Measurements from ENCODE around the gene ARL14EP. TPM values are rescaled to one million over a fixed set of nuclear protein-coding genes. Genes with fewer than 3 reads are reported as not detected.

ARL14EP gene
- total RNA-seq, 1 donor from 2014 or later: 18.0 TPM

- H3K4me3 Mint-ChIP-seq (ENCODE audit: unreplicated experiment): no peak overlapping the region
- H3K27me3 Mint-ChIP-seq (ENCODE audit: low read depth): no peaks in the 10 kb centered on the region
- TF ChIP-seq CTCF (IDR thresholded peaks at IDR 0.05): no peak
- no peaks in the 10 kb centered on the region for H3K9me3 Mint-ChIP-seq (ENCODE audit: low read depth)
- H3K36me3 Mint-ChIP-seq (ENCODE audit: low read depth): peaks cover 3% of the 10 kb centered on the region
- no peak for DNase-seq (ENCODE audit: low spot score)
- peaks cover 55% of the 10 kb centered on the region for H3K4me1 Mint-ChIP-seq (ENCODE audit: low read depth)
- no peak overlapping the region for H3K27ac Mint-ChIP-seq (ENCODE audit: unreplicated experiment)
These were observed 3.3 kb downstream of the ARL14EP start for GRCh38 chr11:30326114-30326778.

DNA sequence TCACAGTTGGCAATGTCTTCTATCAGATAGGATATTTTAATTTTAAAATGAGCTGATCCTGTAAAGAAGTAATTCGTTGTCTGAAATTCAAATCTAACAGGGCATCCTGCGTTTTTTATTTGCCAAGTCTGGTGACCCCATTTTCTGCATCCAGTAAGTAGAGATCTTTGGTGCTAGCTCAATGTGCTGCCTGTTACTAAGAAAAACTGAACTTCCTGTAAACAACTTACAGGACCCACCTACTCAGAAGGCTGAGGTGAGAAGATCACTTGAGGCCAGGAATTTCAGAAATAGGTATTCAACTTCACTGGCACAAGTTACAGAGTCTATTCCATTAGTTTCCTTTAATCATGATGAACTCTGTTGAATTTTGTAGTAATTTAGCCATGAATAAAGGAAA lies 4.0 kb downstream of the ARL14EP start:
- no peak for DNase-seq (ENCODE audit: low spot score)
- Mint-ChIP-seq H3K27ac (ENCODE audit: unreplicated experiment) (no peak overlapping the region), H3K9me3 (ENCODE audit: low read depth) (no peaks in the 10 kb centered on the region), H3K4me3 (ENCODE audit: unreplicated experiment) (no peak overlapping the region), H3K36me3 (ENCODE audit: low read depth) (peaks cover 3% of the 10 kb centered on the region), H3K4me1 (ENCODE audit: low read depth) (peaks cover 61% of the 10 kb centered on the region), H3K27me3 (ENCODE audit: low read depth) (no peaks in the 10 kb centered on the region)
- TF ChIP-seq CTCF (IDR thresholded peaks at IDR 0.05): no peak

- Mint-ChIP-seq H3K4me3 (ENCODE audit: unreplicated experiment) (no peak overlapping the region), H3K27ac (ENCODE audit: unreplicated experiment) (no peak overlapping the region), H3K27me3 (ENCODE audit: low read depth) (no peaks in the 10 kb centered on the region), H3K4me1 (ENCODE audit: low read depth) (peaks cover 45% of the 10 kb centered on the region), H3K9me3 (ENCODE audit: low read depth) (no peaks in the 10 kb centered on the region), H3K36me3 (ENCODE audit: low read depth) (peaks cover 7% of the 10 kb centered on the region)
- DNase-seq (ENCODE audit: low spot score): no peak
- TF ChIP-seq CTCF (IDR thresholded peaks at IDR 0.05): no peak
These were observed 5.8 kb downstream of the ARL14EP start for GRCh38 chr11:30328681-30329080.

DNA sequence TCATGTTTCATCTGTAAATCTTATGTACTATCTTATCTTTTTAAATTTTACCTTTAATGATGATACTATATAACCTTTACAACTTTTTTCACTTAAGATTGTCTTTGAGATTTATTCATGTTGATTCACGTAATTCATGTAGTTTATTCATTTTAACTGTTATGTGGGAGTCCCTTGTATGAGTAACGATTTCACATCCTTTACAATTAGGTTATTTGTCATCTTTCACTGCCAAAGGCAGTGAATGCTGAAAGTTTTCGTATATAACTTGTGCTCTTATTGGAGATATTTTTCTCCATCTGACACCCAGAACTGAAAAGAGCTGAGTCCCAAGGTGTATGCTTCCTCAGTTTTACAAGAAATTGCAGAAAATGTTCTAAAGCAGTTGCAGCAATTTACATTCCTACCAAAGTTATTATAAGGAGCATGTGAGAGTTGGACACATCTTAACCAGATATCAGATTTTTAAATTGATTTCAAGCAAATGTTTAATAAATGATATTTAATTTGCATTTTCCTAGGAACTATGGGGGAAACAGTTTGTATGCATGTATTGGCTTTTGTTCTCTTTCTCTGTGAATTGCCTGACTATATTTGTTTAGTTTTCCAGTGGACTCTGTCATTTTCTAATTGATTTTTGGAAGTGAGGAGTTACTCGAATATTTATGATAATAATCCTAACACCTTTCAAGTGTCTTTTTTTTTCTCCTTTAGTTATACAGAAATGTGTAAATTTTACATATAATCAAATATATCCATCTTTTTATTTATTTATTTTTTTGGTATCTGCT lies 6.4 kb downstream of the ARL14EP start:
- TF ChIP-seq CTCF (IDR thresholded peaks at IDR 0.05): no peak
- no peak overlapping the region for H3K27ac Mint-ChIP-seq (ENCODE audit: unreplicated experiment)
- H3K36me3 Mint-ChIP-seq (ENCODE audit: low read depth): peaks cover 10% of the 10 kb centered on the region
- peaks cover 41% of the 10 kb centered on the region for H3K4me1 Mint-ChIP-seq (ENCODE audit: low read depth)
- no peaks in the 10 kb centered on the region for H3K27me3 Mint-ChIP-seq (ENCODE audit: low read depth)
- no peak overlapping the region for H3K4me3 Mint-ChIP-seq (ENCODE audit: unreplicated experiment)
- no peak for DNase-seq (ENCODE audit: low spot score)
- H3K9me3 Mint-ChIP-seq (ENCODE audit: low read depth): no peaks in the 10 kb centered on the region

- H3K4me3 Mint-ChIP-seq (ENCODE audit: unreplicated experiment): no peak overlapping the region
- no peak overlapping the region for H3K27ac Mint-ChIP-seq (ENCODE audit: unreplicated experiment)
- no peak for DNase-seq (ENCODE audit: low spot score)
- no peaks in the 10 kb centered on the region for H3K9me3 Mint-ChIP-seq (ENCODE audit: low read depth)
- H3K27me3 Mint-ChIP-seq (ENCODE audit: low read depth): no peaks in the 10 kb centered on the region
- peaks cover 19% of the 10 kb centered on the region for H3K4me1 Mint-ChIP-seq (ENCODE audit: low read depth)
- peaks cover 24% of the 10 kb centered on the region for H3K36me3 Mint-ChIP-seq (ENCODE audit: low read depth)
- peak; percentile 75 for TF ChIP-seq CTCF (IDR thresholded peaks at IDR 0.05)
These were observed 10.5 kb downstream of the ARL14EP start for GRCh38 chr11:30333405-30333804.
